GM19023 (cell line): ENCODE results near the gene PNKP.

Source experiments
- ATAC-seq: cut with Tn5 transposase; IDR thresholded peaks from one replicate; pipeline ENCODE4 v1.9.1; 2021; ENCODE audit warnings: mild to moderate bottlenecking, moderate library complexity; ENCODE audit not compliant: unreplicated experiment

Gene PNKP

GRCh38 chr19:49860336-49861102, 6.9 kb downstream of the PNKP start:
- no peak for ATAC-seq

- no peak for ATAC-seq
These were observed 7.6 kb downstream of the PNKP start for GRCh38 chr19:49859682-49860335.

GRCh38 chr19:49858088-49858985, 9.0 kb downstream of the PNKP start:
- ATAC-seq = no peak

GRCh38 chr19:49857838-49858087, 9.6 kb downstream of the PNKP start:
- ATAC-seq = no peak

- ATAC-seq = no peak
These were observed 10.1 kb downstream of the PNKP start for GRCh38 chr19:49857061-49857837.

- no peak for ATAC-seq
These were observed 10.8 kb downstream of the PNKP start for GRCh38 chr19:49856574-49857021.

- no peak for ATAC-seq
These were observed 11.5 kb downstream of the PNKP start for GRCh38 chr19:49855676-49856573.

- ATAC-seq = no peak
These were observed 12.1 kb downstream of the PNKP start for GRCh38 chr19:49855277-49855675.

GRCh38 chr19:49854378-49855263, 12.8 kb downstream of the PNKP start:
- no peak for ATAC-seq

- ATAC-seq = no peak
These were observed 13.5 kb downstream of the PNKP start for GRCh38 chr19:49853852-49854377.

- ATAC-seq = no peak
These were observed 14.7 kb downstream of the PNKP start for GRCh38 chr19:49852631-49853126.

- ATAC-seq = no peak
These were observed 15.7 kb downstream of the PNKP start for GRCh38 chr19:49851456-49852259.

- peak; percentile 62 for ATAC-seq
These were observed 16.7 kb downstream of the PNKP start, which contains the start of gene PTOV1 for GRCh38 chr19:49850487-49851342. Gene PTOV1 (plus strand): TSS chr19:49851159.

- ATAC-seq = no peak
These were observed 17.2 kb downstream of the PNKP start for GRCh38 chr19:49850221-49850486.

- ATAC-seq = no peak
These were observed 17.7 kb downstream of the PNKP start for GRCh38 chr19:49849433-49850220.

- ATAC-seq = no peak
These were observed 18.4 kb downstream of the PNKP start for GRCh38 chr19:49848938-49849337.
